RWPE2 (cell line): ENCODE measurements around the gene INO80E.

Experiments
- ATAC-seq: fragments of 200-7000 bp; cut with Tn5 transposase; 3 replicates; pipeline ENCODE4 v1.9.1; 2021; ENCODE audit warnings: low read depth
- DNase-seq: peaks from one replicate; pipeline ENCODE4 v3.0.0-alpha.2; 2020; ENCODE audit warnings: low spot score
- H3K27ac ChIP-seq: fragments of 450-650 bp; 2 replicates; pipeline ENCODE4 v1.5.1; 2017; ENCODE audit warnings: mild to moderate bottlenecking; ENCODE audit not compliant: poor library complexity, severe bottlenecking
- H3K27me3 ChIP-seq: fragments of 250-450 bp; sonication (Bioruptor Pico); 2 replicates; pipeline ENCODE4 v1.5.1; 2021; ENCODE audit warnings: mild to moderate bottlenecking, moderate library complexity; ENCODE audit not compliant: insufficient read depth, poor library complexity, severe bottlenecking
- H3K36me3 ChIP-seq: fragments of 250-450 bp; sonication (Bioruptor Pico); 2 replicates; pipeline ENCODE4 v1.5.1; 2020; ENCODE audit warnings: low read depth, mild to moderate bottlenecking, moderate library complexity
- H3K4me1 ChIP-seq: fragments of 250-450 bp; sonication (Bioruptor Pico); 2 replicates; pipeline ENCODE4 v1.5.1; 2021; ENCODE audit warnings: mild to moderate bottlenecking, moderate library complexity; ENCODE audit not compliant: insufficient read depth, poor library complexity, severe bottlenecking
- H3K4me3 ChIP-seq: fragments of 250-450 bp; sonication (Bioruptor Pico); 2 replicates; pipeline ENCODE4 v1.5.1; 2021; ENCODE audit warnings: mild to moderate bottlenecking, moderate library complexity; ENCODE audit not compliant: severe bottlenecking
- H3K9me3 ChIP-seq: fragments of 250-450 bp; sonication (Bioruptor Pico); 2 replicates; pipeline ENCODE4 v1.5.1; 2021; ENCODE audit warnings: mild to moderate bottlenecking, moderate library complexity; ENCODE audit not compliant: severe bottlenecking
- CTCF ChIP-seq: fragments of 450-650 bp; IDR thresholded peaks from one replicate; pipeline ENCODE4 v1.5.1; 2017; ENCODE audit warnings: mild to moderate bottlenecking, moderate library complexity; ENCODE audit not compliant: poor library complexity, severe bottlenecking

INO80E gene

GRCh38 chr16:29975811-29976511, 20.1 kb upstream of the INO80E start:
- Histone ChIP-seq H3K27ac (no peak overlapping the region), H3K4me3 (peak overlapping the region; percentile 74), H3K9me3 (no peaks in the 10 kb centered on the region), H3K4me1 (peaks cover 11% of the 10 kb centered on the region), H3K36me3 (peaks cover 53% of the 10 kb centered on the region), H3K27me3 (no peaks in the 10 kb centered on the region)
- DNase-seq = no peak
- TF ChIP-seq CTCF = no peak
- ATAC-seq = no peak

- ATAC-seq = no peak
- TF ChIP-seq CTCF = no peak
- Histone ChIP-seq H3K4me1 (peaks cover 11% of the 10 kb centered on the region), H3K27me3 (no peaks in the 10 kb centered on the region), H3K4me3 (no peak overlapping the region), H3K27ac (no peak overlapping the region), H3K36me3 (peaks cover 59% of the 10 kb centered on the region), H3K9me3 (no peaks in the 10 kb centered on the region)
- no peak for DNase-seq
Measured at GRCh38 chr16:29977063-29977825, 18.8 kb upstream of the INO80E start.

GRCh38 chr16:29978081-29978480, 18.0 kb upstream of the INO80E start:
- H3K4me1 ChIP-seq = peaks cover 11% of the 10 kb centered on the region
- TF ChIP-seq CTCF = no peak
- H3K36me3 ChIP-seq = peaks cover 68% of the 10 kb centered on the region
- H3K27ac ChIP-seq = no peak overlapping the region
- no peak overlapping the region for H3K4me3 ChIP-seq
- no peak for DNase-seq
- no peaks in the 10 kb centered on the region for H3K27me3 ChIP-seq
- no peaks in the 10 kb centered on the region for H3K9me3 ChIP-seq
- ATAC-seq = no peak

- no peak for TF ChIP-seq CTCF
- peaks cover 74% of the 10 kb centered on the region for H3K36me3 ChIP-seq
- H3K4me3 ChIP-seq = no peak overlapping the region
- H3K9me3 ChIP-seq = no peaks in the 10 kb centered on the region
- peaks cover 11% of the 10 kb centered on the region for H3K4me1 ChIP-seq
- ATAC-seq = no peak
- no peaks in the 10 kb centered on the region for H3K27me3 ChIP-seq
- H3K27ac ChIP-seq = no peak overlapping the region
- DNase-seq = peak; percentile 51
Measured at GRCh38 chr16:29978564-29979270, 17.3 kb upstream of the INO80E start.
